ENCODE data around the gene ZNF483.
"Not testable (repeated sequence)": the region's sequence is repeated elsewhere in the genome, so short reads cannot be mapped to it uniquely, and the experiment has no call there.

The ZNF483 gene
- 7.1 to 49.8 reads per million in 2 experiments for total RNA-seq

DNA sequence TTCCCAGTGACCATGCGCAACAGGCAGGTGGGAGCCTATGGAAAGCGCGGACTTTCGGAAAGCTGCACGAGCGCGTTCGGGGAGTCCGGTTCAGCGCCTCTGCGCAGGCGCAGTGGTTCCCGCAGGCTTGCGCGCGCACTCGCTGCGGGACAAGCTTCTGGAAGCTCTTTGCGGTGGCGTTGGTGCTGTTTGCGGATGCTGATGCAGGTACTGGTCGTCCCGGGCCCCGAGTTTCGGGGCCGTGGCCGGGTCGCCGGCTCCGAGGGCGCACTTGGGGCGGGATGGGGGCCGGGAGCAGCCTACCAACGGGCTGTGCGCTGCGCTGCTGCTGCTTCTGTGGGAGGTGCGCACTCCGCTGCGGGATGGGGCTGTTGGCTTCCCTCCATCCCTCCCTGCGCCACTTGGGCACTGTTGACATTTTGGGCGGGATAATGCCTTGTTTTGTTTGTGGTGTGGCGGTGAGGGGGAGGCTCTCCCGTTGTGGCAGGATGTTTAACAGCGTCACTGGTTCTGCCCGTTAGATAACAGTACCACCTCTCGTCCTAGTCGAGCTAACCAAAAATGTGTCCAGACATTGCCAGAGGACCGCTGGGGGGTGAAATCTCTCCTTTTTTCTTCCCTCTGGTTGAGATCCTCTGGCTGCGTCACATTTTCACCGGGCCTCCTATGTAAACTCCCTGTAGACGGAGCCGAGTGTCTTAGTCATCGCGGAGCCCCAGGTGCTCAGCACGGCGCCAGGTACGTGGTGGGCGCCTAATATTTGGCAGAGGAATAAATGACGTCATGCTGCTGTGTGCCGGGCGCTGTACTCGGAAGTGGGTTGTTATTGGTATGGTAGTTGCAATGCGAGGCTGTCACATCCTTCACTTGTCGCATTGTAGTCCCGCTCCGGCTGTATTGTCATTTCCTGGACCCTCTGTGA is at the start of gene ZNF483:
ZNF483 (plus strand) TSS at position 124 of the 922 bp plus-strand sequence. CDS start 2,217 bp downstream, outside the sequence.
- peak; percentile 74 for DNase-seq (ENCODE audit: low read depth)

DNA sequence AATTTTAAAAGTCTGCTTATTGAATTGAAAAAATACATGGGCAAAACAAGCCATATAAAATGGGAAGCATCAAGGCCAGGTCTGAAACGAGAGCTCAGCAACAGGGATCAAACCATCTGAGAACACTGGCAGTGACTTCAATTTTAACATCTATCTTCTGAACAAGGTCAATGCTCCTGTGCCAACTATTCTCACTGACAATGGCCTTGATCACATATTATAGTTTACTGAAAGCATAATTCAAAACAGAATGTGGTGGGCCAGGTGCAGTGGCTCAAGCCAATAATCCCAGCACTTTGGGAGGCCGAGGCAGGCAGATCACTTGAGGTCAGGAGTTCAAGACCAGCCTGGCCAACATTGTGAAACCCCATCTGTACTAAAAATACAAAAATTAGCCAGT is 49.8 kb upstream of the ZNF483 start:
- no peak for DNase-seq (ENCODE audit: low read depth)

DNA sequence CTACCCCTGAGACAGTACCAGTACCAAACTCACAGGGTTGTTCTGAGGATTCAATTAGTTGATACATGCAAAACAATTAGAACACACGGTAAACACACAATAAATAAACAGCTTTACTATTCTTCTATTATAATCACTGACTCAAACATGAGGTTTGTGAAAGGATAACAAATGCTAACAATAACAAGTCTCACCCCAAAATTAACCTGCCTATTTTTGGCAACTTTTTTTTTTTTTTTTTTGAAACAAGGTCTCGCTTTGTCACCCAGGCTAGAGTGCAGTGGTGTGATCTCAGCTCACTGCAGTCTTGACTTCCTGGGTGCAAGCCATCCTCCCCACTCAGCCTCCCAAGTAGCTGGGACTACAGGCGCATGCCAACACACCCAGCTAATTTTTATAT is 47.3 kb upstream of the ZNF483 start:
- no peak for DNase-seq (ENCODE audit: low read depth)

DNA sequence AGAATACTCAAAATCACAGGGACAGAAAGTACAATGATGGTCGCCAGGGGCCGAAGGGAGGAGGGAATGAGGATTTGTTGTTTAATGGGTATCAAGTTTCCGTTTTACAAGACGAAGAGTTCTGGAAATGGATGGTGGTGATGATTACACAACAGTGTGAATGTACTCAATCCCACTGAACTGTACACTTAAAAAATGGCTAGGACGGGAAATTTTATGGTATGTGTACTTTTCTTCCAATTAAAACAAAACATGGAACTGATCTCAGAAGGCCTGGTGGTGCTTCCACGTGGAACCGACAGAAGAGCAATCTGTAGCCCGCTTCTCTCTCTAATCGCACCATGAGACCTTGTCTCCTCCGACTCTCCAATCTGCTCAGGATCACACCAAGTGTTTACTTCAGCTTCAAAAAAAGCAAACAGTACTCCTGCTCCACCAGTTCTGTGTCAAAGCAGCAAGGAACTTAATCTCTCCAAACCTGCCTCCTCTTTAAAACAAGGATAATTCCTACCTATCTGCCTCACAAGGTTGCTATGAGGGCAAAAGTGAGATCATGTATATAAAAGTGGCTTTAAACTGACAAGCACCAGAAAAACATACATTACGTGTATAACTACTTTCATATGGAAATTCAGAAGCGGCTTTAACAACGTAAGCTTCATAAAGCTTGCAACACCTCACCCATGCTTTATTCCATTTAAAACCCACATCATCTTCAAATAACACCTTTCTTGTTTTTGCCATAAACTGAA is 42.9 kb upstream of the ZNF483 start:
- no peak for DNase-seq (ENCODE audit: low read depth)

DNA sequence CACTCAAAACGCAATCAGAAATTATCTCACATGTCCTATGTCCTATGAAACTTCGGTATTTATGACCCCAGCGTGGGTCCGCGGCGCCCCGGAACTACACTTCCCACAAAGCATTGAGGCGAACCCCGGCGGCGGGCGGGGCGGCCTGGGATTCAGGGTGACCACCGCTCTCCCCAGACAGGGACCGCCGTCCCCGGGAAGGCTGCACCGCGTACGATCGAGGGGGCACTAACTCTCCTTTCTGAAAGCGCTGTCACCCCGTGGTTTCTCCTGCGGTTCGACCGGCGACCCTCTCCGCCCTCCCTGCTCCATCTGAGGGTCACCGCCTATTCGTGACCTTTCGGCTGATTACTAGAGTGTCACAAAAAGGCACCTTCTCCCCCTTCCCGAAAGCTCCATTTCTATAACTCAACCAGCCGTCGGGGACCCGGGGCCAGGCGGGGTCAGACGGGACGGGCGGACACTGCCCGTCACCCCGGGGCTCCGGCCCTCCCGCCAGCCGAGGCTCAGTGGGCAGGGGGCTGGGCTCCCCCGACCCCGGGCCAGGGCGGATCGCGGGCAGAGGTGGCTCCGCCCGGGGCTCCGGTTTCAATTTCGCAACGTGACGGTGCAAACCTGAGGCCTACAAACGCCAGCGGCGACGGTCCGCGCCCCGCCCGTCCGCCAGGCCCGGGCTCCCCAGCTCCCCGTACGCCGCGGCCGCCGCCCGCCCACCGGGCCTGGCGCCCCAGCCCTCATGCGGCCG is 42.1 kb upstream of the ZNF483 start:
- peak; percentile 29 for DNase-seq (ENCODE audit: low read depth)

DNA sequence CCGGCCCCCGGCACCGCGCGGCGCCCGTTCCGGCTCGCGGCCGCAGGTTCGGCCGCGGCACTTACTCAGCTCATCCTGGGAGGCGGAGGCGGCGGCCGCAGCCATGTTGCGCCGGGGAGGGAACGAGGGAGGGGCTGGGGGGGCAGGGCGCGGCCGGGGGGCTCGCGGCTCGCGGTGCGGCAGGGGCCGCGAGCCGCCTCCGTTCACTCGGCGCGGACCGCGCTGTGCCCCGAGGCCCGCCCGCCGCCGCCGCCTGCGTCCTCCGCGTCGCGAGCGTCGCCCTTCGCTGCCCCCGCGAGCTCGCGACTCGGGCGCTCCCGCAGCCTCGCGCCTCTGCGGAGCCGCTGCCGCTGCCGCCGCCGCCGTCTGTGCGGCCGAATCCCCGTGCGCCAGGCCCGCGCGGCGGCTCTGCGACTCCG is 41.5 kb upstream of the ZNF483 start:
- DNase-seq (ENCODE audit: low read depth), result peak; percentile 33

DNA sequence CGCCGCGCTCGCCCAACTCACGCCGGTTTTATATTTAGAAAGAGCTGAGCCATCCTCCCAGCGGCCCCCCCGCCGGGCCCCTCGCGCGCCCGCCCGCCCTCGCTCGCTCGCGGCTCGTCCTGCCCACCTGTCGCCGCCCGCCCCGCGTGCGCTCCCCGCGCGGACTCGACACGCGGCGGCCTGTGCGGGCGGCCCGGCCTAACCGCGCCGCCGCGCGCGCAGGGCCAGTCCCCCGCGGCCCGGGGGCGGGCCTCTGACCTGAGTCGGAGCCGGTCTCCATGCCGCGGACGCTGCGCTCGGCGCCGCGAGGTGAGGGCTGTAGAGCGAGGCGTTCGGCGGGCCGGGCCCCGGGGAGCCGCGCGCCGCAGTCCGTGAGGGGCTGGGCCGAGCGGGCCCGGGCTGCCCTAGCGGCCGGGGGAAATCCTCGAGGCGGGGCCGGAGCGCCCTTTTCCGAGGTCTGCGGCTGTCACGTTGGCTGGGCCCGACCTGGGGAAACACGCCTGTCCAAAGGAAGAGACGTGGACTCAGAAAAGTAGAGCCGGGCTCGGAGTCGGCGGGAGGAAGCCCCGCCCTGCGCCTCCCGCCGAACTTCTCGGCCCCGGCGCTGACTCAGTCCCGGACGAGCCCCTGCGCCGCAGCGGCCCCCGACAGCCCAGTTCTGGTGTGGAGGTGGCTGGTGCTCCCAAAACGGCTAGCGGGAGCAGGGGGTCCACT is 41.0 kb upstream of the ZNF483 start, which contains the start of gene ECPAS:
ECPAS (minus strand) TSS at position 526 of the 714 bp plus-strand sequence. CDS start 11,465 bp downstream, outside the sequence.
- peak; percentile 47 for DNase-seq (ENCODE audit: low read depth)

DNA sequence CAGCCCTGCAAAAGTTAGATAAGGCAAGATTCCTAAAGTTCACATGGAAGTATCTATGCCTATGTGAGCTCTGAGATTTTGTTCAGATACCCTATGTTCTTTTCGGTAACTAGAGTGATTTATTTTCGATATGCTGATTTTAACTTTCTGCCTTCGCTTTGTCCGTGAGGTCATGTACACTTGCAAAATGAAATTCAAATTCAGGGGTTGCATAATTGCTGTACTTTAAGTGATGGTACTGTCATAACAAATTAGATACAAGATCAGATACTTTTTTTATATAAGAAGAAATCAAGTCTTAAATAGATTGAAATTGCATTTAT is 40.4 kb upstream of the ZNF483 start:
- DNase-seq (ENCODE audit: low read depth), result no peak

DNA sequence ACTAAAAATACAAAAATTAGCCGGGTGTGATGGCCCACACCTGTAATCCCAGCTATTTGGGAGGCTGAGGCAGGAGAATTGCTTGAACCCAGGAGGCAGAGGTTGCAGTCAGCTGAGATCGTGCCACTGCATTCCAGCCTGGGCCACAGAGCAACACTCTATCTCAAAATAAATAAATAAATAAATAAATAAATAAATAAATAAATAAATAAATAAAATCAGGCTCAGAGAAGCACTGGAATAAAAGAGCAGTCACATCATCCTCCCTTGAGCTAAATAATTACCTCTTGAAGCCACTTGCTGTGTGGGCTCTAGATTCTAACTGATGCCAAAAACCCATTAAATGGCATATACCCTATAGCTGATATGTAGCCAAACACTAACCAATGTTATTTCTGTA is 27.8 kb upstream of the ZNF483 start:
- DNase-seq (ENCODE audit: low read depth), result not testable (repeated sequence)

DNA sequence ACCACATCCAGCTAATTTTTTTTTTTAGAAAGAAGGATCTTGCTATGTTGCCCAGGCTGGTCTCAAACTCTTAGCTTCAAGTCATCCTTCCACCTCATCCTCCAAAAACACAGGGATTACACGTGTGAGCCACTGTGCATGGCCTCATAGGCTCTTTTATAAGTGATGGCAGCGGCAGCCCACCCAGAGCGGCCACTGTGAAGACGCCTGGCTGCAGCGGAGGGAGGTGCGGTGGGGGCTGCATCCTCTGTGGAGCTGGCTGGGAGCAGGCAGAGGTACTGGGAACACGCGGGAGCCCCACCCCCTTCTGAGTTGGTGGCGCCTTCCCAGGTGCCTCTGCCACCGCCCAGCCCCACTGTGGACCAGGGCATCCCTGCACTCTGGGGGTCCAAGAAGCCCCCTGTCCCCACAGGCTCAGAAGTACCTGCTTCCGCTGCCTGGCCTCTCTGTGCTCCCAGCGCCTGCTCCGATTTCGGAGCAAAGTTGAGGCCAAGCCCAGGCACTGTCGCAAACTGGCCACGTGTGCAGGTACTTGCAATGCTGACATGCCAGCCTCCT is 23.9 kb upstream of the ZNF483 start:
- no peak for DNase-seq (ENCODE audit: low read depth)

DNA sequence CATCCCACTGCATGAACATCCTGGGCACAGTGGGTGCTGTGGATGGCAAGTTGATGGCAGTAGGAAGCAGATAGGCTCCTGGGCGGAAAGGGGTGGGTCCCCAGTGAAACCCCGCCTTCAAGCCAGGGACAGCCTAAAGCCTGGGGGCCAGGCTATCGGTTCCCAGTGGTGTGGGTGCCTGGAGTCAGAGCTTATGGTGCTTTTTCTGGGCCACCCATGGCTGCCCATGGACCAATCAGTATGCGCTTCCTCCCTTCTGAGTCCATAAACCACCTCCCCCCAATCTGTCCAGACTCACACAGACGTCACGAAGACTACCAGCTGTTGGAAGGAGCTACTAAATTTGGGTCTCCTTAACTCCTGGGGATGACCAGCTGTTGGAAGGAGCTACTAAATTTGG is 23.3 kb upstream of the ZNF483 start:
- DNase-seq (ENCODE audit: low read depth), result no peak

DNA sequence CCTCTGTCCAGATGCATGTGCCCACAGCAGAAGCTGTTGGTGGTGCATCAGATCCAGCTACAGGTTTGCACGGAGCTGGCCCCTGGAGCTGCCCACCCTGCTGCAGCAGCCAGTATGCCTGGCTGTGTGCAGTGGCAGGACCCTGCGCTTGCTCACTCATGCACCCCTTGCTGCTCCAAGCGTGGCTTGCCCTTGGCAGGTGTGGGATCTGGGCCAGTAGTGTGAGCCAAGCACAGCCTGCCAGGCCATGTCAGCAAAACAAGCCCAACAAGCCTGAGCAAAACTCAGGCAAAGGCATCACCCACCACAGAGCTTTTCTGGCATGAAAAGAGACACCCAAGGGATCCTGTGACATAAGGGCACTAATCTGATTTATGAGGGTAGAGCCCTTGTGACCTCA is 22.5 kb upstream of the ZNF483 start:
- DNase-seq (ENCODE audit: low read depth), result no peak

DNA sequence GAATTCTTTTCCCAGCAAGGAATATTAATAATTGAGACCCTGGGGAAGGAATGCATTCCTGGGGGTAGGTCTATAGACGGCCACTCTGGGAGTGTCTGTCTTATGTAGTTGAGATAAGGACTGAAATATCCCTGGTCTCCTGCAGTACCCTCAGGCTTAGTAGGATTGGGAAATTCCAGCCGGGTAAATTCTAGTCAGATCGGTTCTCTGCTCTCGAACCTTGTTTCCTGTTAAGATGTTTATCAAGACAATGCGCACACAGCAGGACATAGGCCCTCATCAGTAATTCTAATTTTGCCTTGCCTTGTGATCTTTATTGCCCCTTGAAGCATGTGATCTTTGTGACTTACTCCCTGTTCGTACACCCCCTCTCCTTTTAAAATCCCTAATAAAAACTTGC is 13.4 kb upstream of the ZNF483 start:
- DNase-seq (ENCODE audit: low read depth), result not testable (repeated sequence)

DNA sequence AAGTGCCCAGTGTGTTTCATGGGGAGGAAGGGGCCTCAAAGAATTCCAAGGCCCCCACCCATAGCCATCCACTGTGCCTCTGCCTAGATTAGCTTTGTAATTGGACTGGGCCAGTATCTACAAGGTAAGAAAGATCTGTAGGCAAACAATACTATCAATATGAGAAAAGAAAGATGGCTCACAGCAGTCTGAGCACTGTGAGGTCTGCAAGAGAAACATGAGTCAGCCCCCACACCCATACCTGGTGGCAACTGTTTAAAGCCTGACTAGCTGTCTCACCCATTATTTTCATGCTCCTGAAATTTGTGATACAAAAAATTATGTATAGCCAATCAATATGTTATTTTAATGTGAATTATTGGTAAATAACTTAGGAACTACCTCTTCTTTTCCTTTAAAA is 10.0 kb upstream of the ZNF483 start:
- DNase-seq (ENCODE audit: low read depth), result no peak

DNA sequence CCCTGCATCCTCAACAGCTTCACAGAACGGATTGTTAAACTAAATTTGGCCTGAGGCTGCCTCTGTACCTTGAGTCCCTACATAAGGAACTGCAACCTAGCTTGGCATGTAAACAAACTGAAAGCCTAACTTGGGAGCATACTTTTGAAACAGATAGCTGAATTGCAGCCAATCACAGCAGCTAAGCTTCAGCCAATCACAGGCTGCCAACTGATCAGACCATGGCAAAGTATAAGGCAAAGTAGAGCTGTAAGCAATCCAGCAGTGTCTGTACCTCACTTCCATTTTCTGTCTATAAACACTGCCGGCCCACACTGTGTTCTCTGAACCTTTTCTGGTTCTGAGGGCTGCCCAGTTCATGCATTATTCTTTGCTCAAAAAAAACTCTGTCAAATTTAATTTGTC is 8.9 kb upstream of the ZNF483 start:
- DNase-seq (ENCODE audit: low read depth), result no peak

DNA sequence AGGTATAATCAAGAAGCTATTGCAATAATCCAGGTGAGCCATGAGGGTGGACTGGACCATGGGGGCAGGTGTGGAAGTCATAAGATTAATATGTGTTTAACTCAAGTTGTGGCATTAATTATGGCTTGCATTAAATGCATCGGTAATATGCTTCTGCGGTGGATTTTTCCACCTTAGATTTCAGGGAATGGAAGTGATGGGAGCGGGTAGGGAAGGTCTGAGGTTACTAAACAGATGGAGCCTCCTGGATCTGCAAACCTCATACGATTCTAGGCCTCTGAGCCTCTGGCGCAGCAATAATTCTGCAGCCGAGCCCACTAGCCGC is 286 bp upstream of the ZNF483 start:
- no peak for DNase-seq (ENCODE audit: low read depth)

DNA sequence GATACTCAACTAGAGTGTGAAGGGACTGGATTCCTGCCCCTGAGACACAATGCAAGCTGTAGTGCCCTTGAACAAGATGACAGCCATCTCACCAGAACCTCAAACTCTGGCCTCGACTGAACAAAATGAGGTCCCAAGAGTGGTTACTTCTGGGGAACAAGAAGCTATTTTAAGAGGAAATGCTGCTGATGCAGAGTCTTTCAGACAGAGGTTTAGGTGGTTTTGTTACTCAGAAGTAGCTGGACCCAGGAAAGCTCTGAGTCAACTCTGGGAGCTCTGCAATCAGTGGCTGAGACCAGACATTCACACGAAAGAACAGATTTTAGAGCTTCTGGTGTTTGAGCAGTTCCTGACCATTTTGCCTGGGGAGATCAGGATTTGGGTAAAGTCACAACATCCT is 2.4 kb downstream of the ZNF483 start:
- DNase-seq (ENCODE audit: low read depth), result no peak

DNA sequence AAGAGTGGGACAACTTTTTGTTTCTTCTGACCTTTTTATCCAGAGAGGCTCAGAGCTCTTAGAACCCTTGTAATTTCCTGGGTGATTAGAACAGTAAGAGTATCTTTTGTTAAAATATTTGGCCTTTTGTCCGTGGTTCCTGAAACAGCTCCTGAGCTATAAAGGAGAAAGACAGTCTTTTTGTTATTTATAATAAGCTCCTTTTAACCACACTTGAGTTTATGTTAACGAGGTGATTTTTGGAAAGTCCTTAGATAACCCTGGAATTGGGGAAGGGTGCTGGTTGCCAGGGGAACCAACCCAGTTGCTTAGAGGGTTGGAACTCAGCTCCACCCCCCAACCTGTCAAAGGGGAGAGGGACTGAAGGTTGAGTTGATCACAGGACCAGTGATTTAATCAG is 4.8 kb downstream of the ZNF483 start:
- no peak for DNase-seq (ENCODE audit: low read depth)

DNA sequence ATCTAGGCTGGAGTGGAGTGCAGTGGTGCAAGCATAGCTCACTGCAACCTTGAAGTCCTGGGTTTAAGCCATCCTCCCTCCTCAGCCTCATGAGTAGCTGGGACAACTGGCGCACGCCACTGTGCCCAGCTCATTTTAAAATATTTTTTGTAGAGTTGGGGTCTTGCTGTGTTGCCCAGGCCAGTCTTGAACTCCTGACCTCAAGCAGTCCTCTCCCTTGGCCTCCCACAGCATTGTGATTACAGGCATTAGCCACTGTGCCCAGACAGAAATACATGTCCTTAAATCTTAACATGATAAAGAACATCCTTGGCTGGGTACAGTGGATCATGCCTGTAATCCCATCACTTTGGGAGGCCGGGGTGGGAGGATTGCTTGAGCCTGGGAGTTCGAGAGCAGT is 6.7 kb downstream of the ZNF483 start:
- DNase-seq (ENCODE audit: low read depth), result no peak

DNA sequence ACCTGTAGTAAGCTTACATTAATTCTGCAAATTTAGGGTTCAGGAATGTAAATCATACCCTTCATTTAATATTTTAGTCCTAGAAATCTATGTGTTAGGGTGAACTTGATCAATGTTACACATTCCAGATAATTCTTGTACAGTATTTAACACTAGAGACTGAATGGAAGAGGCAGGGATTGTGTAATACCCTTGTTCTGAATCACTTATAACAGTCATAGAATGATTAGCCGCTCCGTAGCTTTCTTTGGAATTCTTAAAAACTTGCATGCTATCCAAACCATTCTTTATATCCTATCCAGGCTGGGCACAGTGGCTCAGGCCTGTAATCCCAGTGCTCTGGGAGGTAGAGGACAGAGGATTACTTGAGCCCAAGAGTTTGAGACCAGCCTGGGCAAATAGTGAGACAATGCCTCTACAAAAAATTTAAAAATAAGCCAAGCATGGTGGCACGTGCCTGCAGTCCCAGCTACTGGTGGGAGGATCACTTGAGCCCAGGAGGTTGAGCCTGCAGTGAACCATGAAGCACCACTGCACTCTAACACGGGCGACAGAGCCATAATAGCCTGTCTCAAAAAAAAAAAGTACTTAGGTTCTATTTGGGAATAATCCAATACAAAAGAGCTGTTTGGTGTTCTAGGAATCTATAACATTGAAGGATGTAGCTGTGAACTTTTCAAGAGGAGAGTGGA is 8.3 kb downstream of the ZNF483 start:
- DNase-seq (ENCODE audit: low read depth), result no peak
